Measurements from ENCODE around the gene MEF2D.
A peak's percentile ranks its signal among the peaks of the same experiment; 100 is the strongest.

The MEF2D gene

GRCh38 chr1:156493154-156493631, 7.4 kb downstream of the MEF2D start:
- DNase-seq (ENCODE audit: low read depth) = no peak
- H3K4me3 ChIP-seq (ENCODE audit: low read depth, low read length) = no peak overlapping the region
- no peak for TF ChIP-seq CTCF (conservative IDR thresholded peaks at IDR 0.05; ENCODE audit: low read depth, low read length)

GRCh38 chr1:156492591-156493080, 7.9 kb downstream of the MEF2D start:
- TF ChIP-seq CTCF (conservative IDR thresholded peaks at IDR 0.05; ENCODE audit: low read depth, low read length) = no peak
- no peak for DNase-seq (ENCODE audit: low read depth)
- no peak overlapping the region for H3K4me3 ChIP-seq (ENCODE audit: low read depth, low read length)

- no peak for TF ChIP-seq CTCF (conservative IDR thresholded peaks at IDR 0.05; ENCODE audit: low read depth, low read length)
- H3K4me3 ChIP-seq (ENCODE audit: low read depth, low read length) = no peak overlapping the region
- no peak for DNase-seq (ENCODE audit: low read depth)
Observed at GRCh38 chr1:156492013-156492590, 8.5 kb downstream of the MEF2D start.

GRCh38 chr1:156491151-156491949, 9.2 kb downstream of the MEF2D start:
- no peak for TF ChIP-seq CTCF (conservative IDR thresholded peaks at IDR 0.05; ENCODE audit: low read depth, low read length)
- DNase-seq (ENCODE audit: low read depth) = no peak
- H3K4me3 ChIP-seq (ENCODE audit: low read depth, low read length) = no peak overlapping the region

- peak; percentile 41 for TF ChIP-seq CTCF (conservative IDR thresholded peaks at IDR 0.05; ENCODE audit: low read depth, low read length)
- no peak for DNase-seq (ENCODE audit: low read depth)
- peak overlapping the region; percentile 5 for H3K4me3 ChIP-seq (ENCODE audit: low read depth, low read length)
Observed at GRCh38 chr1:156490401-156491032, 10.1 kb downstream of the MEF2D start.

GRCh38 chr1:156489935-156490293, 10.7 kb downstream of the MEF2D start:
- TF ChIP-seq CTCF (conservative IDR thresholded peaks at IDR 0.05; ENCODE audit: low read depth, low read length) = no peak
- no peak for DNase-seq (ENCODE audit: low read depth)
- no peak overlapping the region for H3K4me3 ChIP-seq (ENCODE audit: low read depth, low read length)

All from choroid plexus epithelial cell (primary cell).